H9 (cell line): ENCODE data around the gene NOP16. TPM values are rescaled to one million over a fixed set of nuclear protein-coding genes. Genes with fewer than 3 reads are reported as not detected.

ENCODE experiments used
- DNase-seq: peaks from one replicate; pipeline ENCODE4 v3.0.0-alpha.2; 2017
- H2AFZ ChIP-seq: one replicate; pipeline ENCODE4 v1.6.1; 2013; ENCODE audit warnings: mild to moderate bottlenecking, low read length, control low read depth, moderate library complexity
- H2AK5ac ChIP-seq: 2 replicates; pipeline ENCODE4 v1.6.1; 2013; ENCODE audit warnings: low read length, control low read depth, mixed read lengths; ENCODE audit not compliant: insufficient read length
- H2BK120ac ChIP-seq: one replicate; pipeline ENCODE4 v1.6.1; 2013; ENCODE audit warnings: low read depth, mild to moderate bottlenecking, low read length, control low read depth, inconsistent platforms; ENCODE audit not compliant: poor library complexity, severe bottlenecking
- H2BK12ac ChIP-seq: 2 replicates; pipeline ENCODE4 v1.6.1; 2013; ENCODE audit warnings: low read length, control low read depth, mixed read lengths, low read depth; ENCODE audit not compliant: insufficient read length
- H2BK15ac ChIP-seq: 2 replicates; pipeline ENCODE4 v1.6.1; 2013; ENCODE audit warnings: low read depth, low read length, control low read depth
- H2BK20ac ChIP-seq: one replicate; pipeline ENCODE4 v1.6.1; 2013; ENCODE audit warnings: low read depth, mild to moderate bottlenecking, low read length, control low read depth, inconsistent platforms; ENCODE audit not compliant: poor library complexity, severe bottlenecking
- H2BK5ac ChIP-seq: 2 replicates; pipeline ENCODE4 v1.6.1; 2013; ENCODE audit warnings: low read length, control low read depth, mixed read lengths; ENCODE audit not compliant: insufficient read length
- H3K14ac ChIP-seq: 2 replicates; pipeline ENCODE4 v1.6.1; 2013; ENCODE audit warnings: low read length, control low read depth; ENCODE audit not compliant: insufficient read depth
- H3K18ac ChIP-seq: 2 replicates; pipeline ENCODE4 v1.6.1; 2013; ENCODE audit warnings: low read depth, mild to moderate bottlenecking, mixed read lengths, low read length, control low read depth; ENCODE audit not compliant: insufficient read length
- H3K23ac ChIP-seq: 2 replicates; pipeline ENCODE4 v1.6.1; 2013; ENCODE audit warnings: low read length, control low read depth, mixed read lengths, low read depth; ENCODE audit not compliant: insufficient read length
- H3K23me2 ChIP-seq: 2 replicates; pipeline ENCODE4 v1.6.1; 2013; ENCODE audit warnings: low read depth, mild to moderate bottlenecking, mixed read lengths, low read length, control low read depth; ENCODE audit not compliant: insufficient read length, poor library complexity, severe bottlenecking
- H3K27ac ChIP-seq: 2 replicates; pipeline ENCODE4 v1.5.1; 2013; ENCODE audit warnings: low read length, control low read depth, mixed read lengths, low read depth; ENCODE audit not compliant: insufficient read length
- H3K27me3 ChIP-seq: 2 replicates; pipeline ENCODE4 v1.6.1; 2013; ENCODE audit warnings: low read length, control low read depth, inconsistent platforms; ENCODE audit not compliant: insufficient read depth
- H3K4ac ChIP-seq: 2 replicates; pipeline ENCODE4 v1.6.1; 2013; ENCODE audit warnings: low read depth, mild to moderate bottlenecking, control low read depth, inconsistent platforms, low read length, moderate library complexity
- H3K4me1 ChIP-seq: 2 replicates; pipeline ENCODE4 v1.6.1; 2013; ENCODE audit warnings: low read length, control low read depth, inconsistent platforms; ENCODE audit not compliant: insufficient read depth
- H3K4me2 ChIP-seq: 2 replicates; pipeline ENCODE4 v1.6.1; 2013; ENCODE audit warnings: low read length, control low read depth, mixed read lengths; ENCODE audit not compliant: insufficient read length, insufficient read depth
- H3K56ac ChIP-seq: 2 replicates; pipeline ENCODE4 v1.6.1; 2013; ENCODE audit warnings: low read depth, mild to moderate bottlenecking, mixed read lengths, low read length, control low read depth; ENCODE audit not compliant: insufficient read length
- H3K79me1 ChIP-seq: 2 replicates; pipeline ENCODE4 v1.6.1; 2013; ENCODE audit warnings: low read depth, mild to moderate bottlenecking, moderate library complexity, low read length, control low read depth, inconsistent platforms; ENCODE audit not compliant: insufficient read depth, poor library complexity, severe bottlenecking
- H3K79me2 ChIP-seq: 2 replicates; pipeline ENCODE4 v1.6.1; 2013; ENCODE audit warnings: low read length, control low read depth, inconsistent platforms; ENCODE audit not compliant: insufficient read depth
- H3K9ac ChIP-seq: 2 replicates; pipeline ENCODE4 v1.6.1; 2013; ENCODE audit warnings: low read length, control low read depth, mixed read lengths; ENCODE audit not compliant: insufficient read length; ENCODE audit errors: extremely low read depth
- H3K9me3 ChIP-seq: one replicate; pipeline ENCODE4 v1.6.1; 2013; ENCODE audit warnings: low read depth, low read length, inconsistent platforms; ENCODE audit not compliant: control insufficient read depth
- H3T11ph ChIP-seq: one replicate; pipeline ENCODE4 v1.6.1; 2013; ENCODE audit warnings: mild to moderate bottlenecking, low read length, control low read depth, inconsistent platforms
- H4K20me1 ChIP-seq: one replicate; pipeline ENCODE4 v1.6.1; 2013; ENCODE audit not compliant: control insufficient read depth, insufficient read length, insufficient read depth
- H4K5ac ChIP-seq: 2 replicates; pipeline ENCODE4 v1.6.1; 2013; ENCODE audit warnings: low read depth, mild to moderate bottlenecking, mixed read lengths, low read length, control low read depth; ENCODE audit not compliant: insufficient read length
- H4K8ac ChIP-seq: replicated peaks from 2 replicates; pipeline ENCODE4 v1.6.1; 2013; ENCODE audit warnings: low read length, control low read depth, mixed read lengths, low read depth; ENCODE audit not compliant: insufficient read length
- H4K91ac ChIP-seq: 2 replicates; pipeline ENCODE4 v1.6.1; 2013; ENCODE audit warnings: low read depth, mild to moderate bottlenecking, moderate library complexity, mixed read lengths, low read length, control low read depth; ENCODE audit not compliant: insufficient read length
- H3K27ac Mint-ChIP-seq, 3 experiments: 2 replicates in 2 of 3; 3 replicates in 1 of 3; pipeline ENCODE4 v1.8.0; 2020 to 2021; ENCODE audit warnings: mixed read lengths in 3 of 3, mild to moderate bottlenecking in 1 of 3, moderate library complexity in 1 of 3
- H3K27me3 Mint-ChIP-seq: 2 replicates; pipeline ENCODE4 v1.8.0; 2021; ENCODE audit warnings: low read depth, mild to moderate bottlenecking, moderate library complexity, mixed read lengths
- H3K36me3 Mint-ChIP-seq, 3 experiments: 2 replicates in 2 of 3; 3 replicates in 1 of 3; pipeline ENCODE4 v1.8.0; 2020 to 2021; ENCODE audit warnings: low read depth in 3 of 3, mixed read lengths in 3 of 3; ENCODE audit not compliant: insufficient read depth in 1 of 3
- H3K4me1 Mint-ChIP-seq, 2 experiments: 2 replicates each; pipeline ENCODE4 v1.8.0; 2020; ENCODE audit warnings: mixed read lengths in 2 of 2
- H3K4me3 Mint-ChIP-seq, 2 experiments: 2 replicates in 1 of 2; 3 replicates in 1 of 2; pipeline ENCODE4 v1.8.0; 2020 to 2021; ENCODE audit warnings: mild to moderate bottlenecking in 2 of 2, mixed read lengths in 2 of 2, moderate library complexity in 1 of 2
- H3K9me3 Mint-ChIP-seq, 2 experiments: 2 replicates in 1 of 2; 3 replicates in 1 of 2; pipeline ENCODE4 v1.8.0; 2020; ENCODE audit warnings: mild to moderate bottlenecking in 2 of 2, mixed read lengths in 2 of 2, moderate library complexity in 1 of 2
- WGBS: extraction: QIAGEN DNeasy Blood & Tissue Kit; methylation state at CpG from one replicate; pipeline ENCODE4 v1.1.7; 2013; ENCODE audit warnings: missing lambda C conversion rate, low lambda C conversion rate, mixed read lengths; ENCODE audit not compliant: insufficient read length; ENCODE audit errors: extremely low coverage; 5-methylcytosine and 5-hydroxymethylcytosine counted together
- total RNA-seq: library from RNA; stranded (reverse); gene quantifications from 2 replicates; pipeline ENCODE4 v1.2.1, GENCODE V29; 2021
- TF ChIP-seq, protein P1 (sequence below): fragments of 200-600 bp; sonication (generic); conservative IDR thresholded peaks from 3 replicates; pipeline ENCODE4 v1.8.0; 2021; ENCODE audit warnings: antibody characterized with exemption, mild to moderate bottlenecking

NOP16 gene
- total RNA-seq, 1 experiment from 2014 or later, result 114 TPM

DNA sequence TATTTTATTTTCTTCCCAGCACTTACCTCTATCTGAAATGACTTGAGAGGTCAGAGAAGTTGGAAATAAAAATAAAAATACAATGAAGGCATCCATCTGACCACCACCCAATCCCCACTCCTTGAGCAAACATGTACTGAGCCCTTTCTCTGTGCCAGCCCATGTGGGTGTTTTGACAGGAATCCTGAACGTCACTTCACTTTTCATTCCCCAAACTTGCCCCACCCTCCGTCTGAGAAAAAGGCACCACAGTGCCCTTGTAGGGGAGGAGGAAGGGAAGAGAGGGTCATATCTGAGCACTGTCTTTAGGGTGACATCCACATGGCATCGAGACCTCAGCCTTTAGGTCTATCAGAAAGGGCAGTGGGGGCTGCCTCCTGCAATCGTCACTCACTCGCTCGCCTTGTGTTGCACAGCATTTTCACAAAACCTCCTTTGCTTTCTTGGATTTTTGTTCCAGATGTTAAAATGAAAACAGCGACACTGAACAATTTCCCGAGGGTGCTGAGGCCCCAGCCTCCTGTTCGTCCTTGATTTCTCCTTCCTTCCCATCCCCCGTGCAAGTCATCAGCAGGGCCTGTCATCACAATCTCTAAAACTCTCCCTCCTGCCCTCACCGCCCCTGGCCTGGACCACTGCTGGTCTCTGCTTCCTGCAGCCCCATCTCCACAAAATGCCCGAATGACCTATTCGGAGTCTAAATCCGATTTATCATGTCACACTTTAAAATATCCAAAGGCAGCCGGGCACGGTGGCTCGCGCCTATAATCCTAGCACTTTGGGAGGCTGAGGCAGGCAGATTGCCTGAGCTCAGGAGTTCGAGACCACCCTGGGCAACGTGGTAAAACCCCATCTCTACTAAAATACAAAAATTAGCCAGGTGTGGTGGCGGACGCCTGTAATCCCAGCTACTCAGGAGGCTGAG is 13.1 kb upstream of the NOP16 start:
- no peak overlapping the region for H4K91ac ChIP-seq
- H3K4me2 ChIP-seq, result no peak overlapping the region
- Mint-ChIP-seq H3K36me3 (peaks cover 0 to 2% (median 0%) of the 10 kb centered on the region in 3 experiments; a peak in 2 of 7 replicates), H3K27me3 (peaks cover 2% of the 10 kb centered on the region; the same call in 1 of the 2 replicates), H3K4me3 (no peak overlapping the region), H3K27ac (peak overlapping the region in 1 of 3 experiments; percentile 65; a peak in 1 of 7 replicates), H3K4me1 (peaks cover 10 to 12% of the 10 kb centered on the region in 2 experiments), H3K9me3 (no peaks in the 10 kb centered on the region)
- no peak overlapping the region for H3K14ac ChIP-seq
- TF ChIP-seq, protein P1, sequence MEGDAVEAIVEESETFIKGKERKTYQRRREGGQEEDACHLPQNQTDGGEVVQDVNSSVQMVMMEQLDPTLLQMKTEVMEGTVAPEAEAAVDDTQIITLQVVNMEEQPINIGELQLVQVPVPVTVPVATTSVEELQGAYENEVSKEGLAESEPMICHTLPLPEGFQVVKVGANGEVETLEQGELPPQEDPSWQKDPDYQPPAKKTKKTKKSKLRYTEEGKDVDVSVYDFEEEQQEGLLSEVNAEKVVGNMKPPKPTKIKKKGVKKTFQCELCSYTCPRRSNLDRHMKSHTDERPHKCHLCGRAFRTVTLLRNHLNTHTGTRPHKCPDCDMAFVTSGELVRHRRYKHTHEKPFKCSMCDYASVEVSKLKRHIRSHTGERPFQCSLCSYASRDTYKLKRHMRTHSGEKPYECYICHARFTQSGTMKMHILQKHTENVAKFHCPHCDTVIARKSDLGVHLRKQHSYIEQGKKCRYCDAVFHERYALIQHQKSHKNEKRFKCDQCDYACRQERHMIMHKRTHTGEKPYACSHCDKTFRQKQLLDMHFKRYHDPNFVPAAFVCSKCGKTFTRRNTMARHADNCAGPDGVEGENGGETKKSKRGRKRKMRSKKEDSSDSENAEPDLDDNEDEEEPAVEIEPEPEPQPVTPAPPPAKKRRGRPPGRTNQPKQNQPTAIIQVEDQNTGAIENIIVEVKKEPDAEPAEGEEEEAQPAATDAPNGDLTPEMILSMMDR, result no peak
- H3K4me1 ChIP-seq, result no peaks in the 10 kb centered on the region
- WGBS, result no CpG with 5 or more reads among the region's 22 CpGs
- H3K9me3 ChIP-seq, result no peaks in the 10 kb centered on the region
- H3K79me2 ChIP-seq, result no peaks in the 10 kb centered on the region
- no peak overlapping the region for H3K23ac ChIP-seq
- H2AK5ac ChIP-seq, result no peak overlapping the region
- no peaks in the 10 kb centered on the region for H3K27me3 ChIP-seq
- H3K79me1 ChIP-seq, result no peaks in the 10 kb centered on the region
- peak overlapping the region; percentile 18 for H3K56ac ChIP-seq
- no peak overlapping the region for H2BK120ac ChIP-seq
- no peak overlapping the region for H2BK5ac ChIP-seq
- no peak overlapping the region for H3K4ac ChIP-seq
- no peak overlapping the region for H4K8ac ChIP-seq
- H3T11ph ChIP-seq, result no peak overlapping the region
- no peak overlapping the region for H2AFZ ChIP-seq
- H3K23me2 ChIP-seq, result no peaks in the 10 kb centered on the region
- H4K5ac ChIP-seq, result no peak overlapping the region
- no peak overlapping the region for H3K27ac ChIP-seq
- H2BK20ac ChIP-seq, result no peak overlapping the region
- no peak overlapping the region for H3K18ac ChIP-seq
- no peak overlapping the region for H2BK15ac ChIP-seq
- no peak overlapping the region for H2BK12ac ChIP-seq
- no peak for DNase-seq
- H4K20me1 ChIP-seq, result no peaks in the 10 kb centered on the region
- no peak overlapping the region for H3K9ac ChIP-seq
